ENCODE results near the gene CFAP97D2.

- TF ChIP-seq POLR2AphosphoS5 (IDR thresholded peaks at IDR 0.05) (no peak), POLR2A (IDR thresholded peaks at IDR 0.05) (no peak)
Measured at GRCh38 chr13:114141261-114141996, 37.6 kb upstream of the CFAP97D2 start.
